Ammon's horn (tissue), 1 donor: ENCODE measurements around the gene THUMPD3.

Source experiments
- DNase-seq: peaks from one replicate; pipeline ENCODE4 v3.0.0-alpha.2; 2016; ENCODE audit warnings: low spot score

Gene THUMPD3

DNA sequence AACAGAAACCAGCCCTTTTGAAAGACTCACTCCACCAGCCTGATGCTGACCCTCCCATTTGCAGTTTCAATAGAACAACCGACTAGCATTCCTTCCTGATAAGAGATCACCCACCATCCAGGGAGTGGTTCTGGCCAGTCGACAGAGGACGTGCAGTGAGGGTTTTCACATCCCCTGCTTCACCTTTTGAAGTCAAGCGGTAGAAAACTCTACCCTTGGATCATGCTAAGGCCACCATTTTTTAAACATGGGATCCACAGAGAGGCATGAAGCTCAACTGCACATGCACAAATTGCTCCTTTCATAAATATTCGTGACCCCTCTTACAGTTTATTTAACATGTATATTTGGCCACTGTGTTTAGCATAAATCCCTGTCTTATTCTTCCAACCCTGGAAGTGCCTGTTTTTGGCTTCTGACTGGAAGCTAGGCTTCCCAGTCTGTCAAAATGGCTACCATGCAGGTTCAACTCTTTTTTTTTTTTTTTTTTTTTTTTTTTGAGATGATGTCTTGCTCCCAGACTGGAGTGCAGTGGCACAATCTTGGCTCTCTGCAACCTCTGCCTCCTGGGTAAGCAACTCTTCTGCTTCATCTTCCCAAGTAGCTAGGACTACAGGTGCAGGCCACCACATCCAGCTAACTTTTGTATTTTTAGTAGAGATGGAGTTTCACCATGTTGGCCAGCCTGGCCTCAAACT is 1.0 kb upstream of the THUMPD3 start:
- DNase-seq: no peak

DNA sequence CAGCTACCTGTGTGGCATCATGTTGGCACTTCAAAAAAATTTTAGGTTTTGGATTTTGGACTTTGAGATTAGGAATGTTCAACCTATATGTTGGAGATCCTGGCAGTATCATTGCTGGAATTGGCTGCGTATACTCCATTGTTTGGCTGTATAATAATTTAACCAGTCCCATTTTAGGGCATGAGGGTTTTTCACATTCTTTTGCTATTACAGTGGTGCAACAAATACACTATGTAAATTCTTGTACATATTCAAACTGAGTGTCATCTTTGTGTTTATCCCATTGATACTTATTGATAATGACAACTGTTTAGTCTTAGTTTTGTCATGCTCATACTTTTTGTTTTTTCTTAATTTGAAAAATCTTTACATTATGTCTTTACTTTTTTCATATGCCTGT is 6.7 kb downstream of the THUMPD3 start:
- no peak for DNase-seq

DNA sequence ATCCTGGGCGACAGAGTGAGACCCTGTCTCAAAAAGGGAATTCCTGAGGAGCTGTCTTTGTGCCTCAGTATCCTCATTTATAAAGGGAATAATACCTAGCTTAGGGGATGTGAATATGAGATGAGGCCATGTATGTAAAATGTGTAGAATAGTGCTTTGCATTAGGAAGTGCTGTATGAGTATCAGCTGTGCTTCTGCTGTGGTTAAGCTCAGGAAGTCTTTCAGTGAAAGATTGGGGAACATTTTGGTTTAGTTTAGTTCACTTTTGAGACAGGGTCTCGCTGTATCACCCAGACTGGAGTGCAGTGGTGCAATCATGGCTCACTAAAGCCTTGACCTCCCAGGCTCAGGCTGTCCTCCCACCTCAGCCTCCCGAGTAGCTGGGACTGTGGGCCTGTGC is 10.6 kb downstream of the THUMPD3 start:
- DNase-seq: no peak

DNA sequence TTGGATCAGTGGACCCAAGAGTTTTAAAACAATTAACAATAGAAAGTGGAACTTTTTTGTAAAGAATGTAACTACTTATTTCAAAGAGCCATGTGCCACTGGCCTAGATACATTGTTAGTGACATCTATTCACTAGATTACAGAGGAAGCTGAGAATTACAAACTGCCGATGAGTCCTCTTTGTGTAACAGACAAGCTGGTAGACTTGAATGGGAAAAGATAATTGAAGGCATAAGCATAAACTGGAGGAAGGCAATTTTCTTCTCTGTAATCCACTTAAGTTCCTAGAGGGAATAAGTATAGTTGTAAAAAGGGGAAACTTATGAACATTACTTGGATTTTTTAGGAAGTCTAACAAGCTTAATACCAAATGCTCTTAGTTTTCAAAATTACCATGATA is 15.1 kb downstream of the THUMPD3 start:
- DNase-seq: no peak

DNA sequence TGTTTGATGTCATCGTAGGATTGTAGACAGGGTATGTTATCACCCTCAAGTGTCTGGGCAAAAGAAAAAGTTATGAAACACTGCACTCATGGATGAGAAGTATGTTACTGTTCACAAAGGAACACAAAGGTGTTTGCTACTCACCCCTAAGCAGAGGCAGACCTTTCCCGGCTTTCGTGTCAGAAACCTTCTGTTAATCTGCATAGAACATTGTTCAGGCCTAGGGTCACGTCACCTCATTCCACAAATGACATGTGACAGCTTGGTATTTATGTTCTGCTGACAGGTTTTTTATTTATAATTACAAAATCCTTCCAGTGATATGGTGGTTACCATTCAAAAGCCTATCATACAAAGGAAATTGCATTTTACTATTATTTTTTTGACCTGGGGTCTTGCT is 16.5 kb downstream of the THUMPD3 start:
- no peak for DNase-seq

DNA sequence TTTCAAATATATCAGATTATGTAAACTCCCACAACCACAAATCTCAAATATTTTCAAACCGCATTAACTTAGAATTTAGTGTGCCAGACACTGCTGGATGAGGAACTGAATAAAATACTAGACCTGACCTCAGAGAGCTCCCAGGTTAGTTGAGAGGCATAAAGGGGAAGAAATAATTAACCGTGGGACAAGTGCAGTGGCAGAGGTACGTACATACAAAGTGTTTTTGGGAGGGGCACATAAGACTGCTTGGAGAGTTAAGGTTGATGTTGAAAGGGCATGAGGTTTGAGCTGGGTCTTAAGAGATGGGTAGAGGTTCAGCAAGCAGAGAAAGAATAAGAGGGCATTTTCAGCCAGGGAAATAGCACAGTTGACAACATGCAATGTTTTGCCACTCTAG is 17.2 kb downstream of the THUMPD3 start:
- no peak for DNase-seq

DNA sequence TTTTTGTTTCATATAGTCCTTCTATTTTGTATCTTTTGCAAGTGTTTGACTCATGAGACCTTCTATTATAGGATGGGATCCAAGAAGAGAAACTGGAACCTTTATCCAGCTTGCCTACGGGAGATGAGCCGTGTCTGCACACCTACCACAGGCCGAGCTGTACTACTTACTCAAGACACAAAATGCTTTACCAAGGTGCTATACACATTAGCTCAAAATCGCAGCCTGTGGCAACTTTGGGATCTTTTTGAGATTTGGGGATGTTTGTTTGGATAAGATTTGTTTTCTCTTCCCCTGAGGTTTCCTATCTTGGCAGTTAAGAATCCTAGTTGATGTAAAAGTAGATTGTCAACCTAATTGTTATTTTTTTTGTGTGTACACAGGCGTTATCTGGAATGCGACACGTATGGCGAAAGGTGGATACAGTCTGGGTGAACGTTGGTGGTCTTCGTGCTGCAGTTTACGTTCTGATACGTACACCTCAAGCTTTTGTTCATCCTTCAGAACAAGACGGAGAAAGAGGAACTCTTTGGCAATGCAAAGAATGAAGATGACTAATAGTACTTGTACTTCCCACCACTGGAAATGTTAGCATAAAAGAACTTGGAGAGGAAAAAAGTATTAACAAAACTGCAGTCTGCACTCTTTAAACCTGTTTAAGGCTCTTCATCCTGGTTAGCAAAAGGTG is 21.4 kb downstream of the THUMPD3 start:
- DNase-seq: no peak

DNA sequence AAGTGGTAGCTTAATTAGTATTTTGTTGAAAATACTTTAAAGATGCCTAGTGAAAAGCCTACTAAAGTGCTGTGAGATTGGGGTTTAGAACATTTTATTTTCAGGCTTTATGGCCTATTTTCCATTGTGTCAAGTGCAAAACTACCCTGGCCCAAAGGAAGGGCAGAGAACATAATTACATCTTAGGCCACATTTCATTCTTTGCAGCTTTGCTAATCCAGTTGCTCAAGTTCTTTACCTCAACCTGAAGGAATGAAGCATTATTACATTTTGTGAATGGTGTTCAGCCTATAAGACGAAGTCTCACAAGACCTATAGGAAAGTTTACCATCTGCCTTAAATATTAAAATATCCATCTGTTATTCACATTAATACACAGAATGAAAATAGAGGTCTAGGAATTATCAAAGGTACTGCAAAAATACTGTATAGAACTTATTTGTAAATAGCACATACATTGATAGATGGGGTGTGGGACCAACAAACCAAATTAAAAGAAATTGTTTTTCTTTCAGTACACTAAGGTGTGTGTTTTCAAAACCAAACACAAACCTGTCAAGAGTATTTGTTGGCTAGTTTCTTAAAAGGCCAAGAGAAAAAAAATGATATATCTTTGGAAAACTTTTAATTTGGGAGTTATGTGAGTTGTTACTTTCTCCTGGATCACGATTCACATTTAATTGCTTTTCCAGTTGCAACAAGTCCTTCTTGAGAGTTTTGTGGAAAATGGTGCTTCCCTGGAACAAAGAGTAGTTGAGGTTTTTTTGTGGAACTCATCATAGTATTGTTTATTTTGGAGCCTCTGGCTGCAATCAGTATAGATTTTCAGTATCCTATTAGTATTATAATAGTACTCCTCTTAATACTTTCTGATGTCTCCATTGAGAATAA is 22.6 kb downstream of the THUMPD3 start:
- no peak for DNase-seq

DNA sequence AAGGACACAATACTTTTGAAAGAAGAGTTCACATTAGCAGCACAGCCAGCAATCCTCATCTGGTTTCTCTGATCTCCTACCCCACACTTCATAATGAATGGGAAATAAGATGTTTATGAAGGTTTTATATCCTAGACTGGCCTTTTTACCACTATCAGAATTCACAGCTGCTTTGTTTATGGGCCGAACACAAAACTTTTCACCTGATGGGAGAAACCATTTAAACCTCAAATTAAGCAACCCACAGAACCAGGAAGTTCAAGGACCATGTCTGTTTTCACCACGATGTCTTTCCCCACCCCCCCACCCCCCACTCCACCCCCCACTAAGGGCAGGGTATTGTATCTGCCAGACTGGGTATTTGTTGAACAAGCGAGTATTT is 23.2 kb downstream of the THUMPD3 start:
- DNase-seq: no peak

DNA sequence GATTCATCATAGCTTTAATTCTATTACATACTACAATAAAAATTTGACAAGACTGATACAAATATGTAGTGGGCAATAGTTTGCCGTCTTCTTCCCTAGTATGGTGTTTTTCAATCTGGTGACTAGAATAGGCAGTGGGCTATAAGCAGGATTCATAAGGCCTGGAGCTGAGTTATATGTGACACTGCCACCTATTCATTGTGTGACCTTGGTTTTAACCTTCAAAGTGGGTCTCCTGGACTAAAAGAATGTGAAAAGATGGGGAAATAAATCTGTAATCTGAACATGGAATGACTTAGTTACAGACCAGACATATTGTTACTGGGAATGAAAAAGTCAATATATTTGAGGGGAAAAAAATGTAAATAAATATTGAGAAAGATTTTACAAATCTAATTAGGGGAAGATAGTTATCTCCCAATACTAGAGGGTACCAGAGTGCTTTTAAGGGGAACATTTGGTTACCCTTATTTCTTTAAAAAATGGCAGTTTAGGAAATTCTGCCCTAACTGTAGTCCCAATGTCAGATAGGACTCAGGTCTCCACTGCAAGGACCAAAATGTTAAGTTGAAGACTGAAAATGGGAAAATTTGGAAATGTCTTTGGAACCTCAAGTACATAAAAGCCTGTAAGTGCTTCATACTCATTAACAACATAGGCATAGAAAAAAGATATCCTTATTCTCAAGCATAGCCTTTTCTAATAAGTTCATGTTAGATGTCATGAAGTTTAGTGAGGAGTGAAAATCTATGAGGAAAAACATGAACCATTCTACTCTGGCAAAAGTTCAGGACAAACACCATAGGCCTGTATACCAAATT is 23.9 kb downstream of the THUMPD3 start:
- no peak for DNase-seq

DNA sequence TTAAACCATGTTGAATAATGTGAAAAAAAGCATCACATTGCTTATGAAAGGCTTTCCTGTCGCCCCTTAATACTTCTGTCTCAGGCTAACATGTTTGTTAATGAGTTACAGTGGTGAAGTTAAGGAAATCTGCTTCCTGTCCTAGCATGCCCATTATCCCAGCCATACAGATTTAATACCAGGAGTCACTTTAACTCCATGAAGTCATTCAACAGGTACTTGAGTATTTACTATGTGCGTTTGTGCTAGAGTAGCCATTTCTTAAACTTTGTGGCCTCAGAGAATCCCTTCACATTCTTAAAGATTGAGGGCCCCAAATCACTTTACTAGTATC is 24.4 kb downstream of the THUMPD3 start:
- no peak for DNase-seq

DNA sequence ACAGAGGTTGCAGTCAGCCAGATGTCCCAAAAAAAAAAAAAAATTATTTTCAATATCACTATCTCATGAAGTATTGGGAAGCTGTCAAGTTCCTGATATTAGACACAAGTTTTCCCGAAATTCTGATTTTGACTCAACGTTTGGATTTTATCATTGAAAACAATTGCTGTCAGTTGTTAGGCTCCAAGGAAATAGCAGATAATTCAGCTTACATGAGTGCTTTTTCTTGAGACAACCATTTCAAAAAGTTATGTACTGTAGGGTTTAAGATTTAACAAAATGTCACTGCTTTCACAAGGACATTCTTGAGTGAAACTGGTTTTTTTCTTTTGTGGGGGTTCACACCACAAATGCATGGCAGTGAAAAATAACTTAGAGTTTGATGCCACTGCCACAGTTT is 25.3 kb downstream of the THUMPD3 start:
- DNase-seq: no peak

DNA sequence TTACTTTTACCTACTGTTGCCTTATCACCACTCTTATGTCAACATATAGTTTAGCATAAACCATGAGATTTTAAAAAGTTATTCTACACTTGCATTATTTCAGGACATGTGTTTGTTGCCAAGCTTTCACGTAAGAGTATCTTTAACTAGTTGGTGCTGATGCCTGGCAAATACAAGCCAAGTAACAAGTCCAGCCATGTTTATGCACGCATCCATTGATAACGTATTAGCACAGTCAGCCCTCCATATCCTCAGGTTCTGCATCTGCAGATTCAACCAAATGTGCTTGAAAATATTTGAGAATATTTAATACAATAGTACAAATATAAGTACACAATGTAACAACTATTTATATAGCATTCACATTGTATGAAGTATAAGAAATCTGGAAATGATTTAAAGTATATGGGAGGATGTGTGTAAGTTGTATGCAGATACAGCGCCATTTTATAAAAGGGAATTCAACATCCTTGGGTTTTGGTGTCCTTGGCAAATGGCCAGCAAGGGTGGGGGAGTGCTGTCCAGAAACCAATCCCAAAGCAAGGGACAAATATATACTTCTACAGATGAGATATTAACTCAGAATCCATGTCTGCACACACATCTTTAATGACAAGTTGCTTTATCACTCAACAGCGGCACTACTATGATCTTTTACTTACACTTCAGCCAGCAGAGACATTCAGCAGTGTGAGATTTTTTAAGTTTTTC is 25.9 kb downstream of the THUMPD3 start:
- no peak for DNase-seq

DNA sequence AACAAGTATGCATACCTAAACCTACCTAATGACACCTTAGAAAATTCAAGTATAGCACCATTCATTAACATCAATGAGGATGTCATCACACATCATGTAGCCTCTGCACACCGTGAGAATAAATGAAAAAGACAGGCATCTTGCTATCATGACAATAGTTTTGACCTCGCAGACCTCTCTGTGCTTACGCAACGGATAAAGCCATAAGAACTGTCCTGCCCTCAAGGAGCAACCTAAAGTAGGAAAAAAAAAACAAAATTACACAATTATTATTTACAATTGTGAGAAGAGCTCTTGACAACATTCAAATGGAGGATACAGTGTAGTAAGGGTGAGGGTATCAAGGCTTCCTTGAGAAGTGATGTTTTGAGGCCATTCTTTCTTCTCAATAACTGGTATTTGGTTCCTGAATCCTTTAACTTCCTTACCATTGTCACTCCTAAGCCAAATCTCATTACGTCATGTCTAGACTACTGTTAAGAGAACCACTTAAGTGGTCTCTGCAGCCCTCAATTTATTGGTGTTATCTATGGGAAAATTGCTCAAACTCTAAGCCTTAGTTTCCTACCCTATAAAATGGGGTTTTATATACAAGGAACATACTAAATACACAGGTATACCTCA is 27.5 kb downstream of the THUMPD3 start:
- no peak for DNase-seq

DNA sequence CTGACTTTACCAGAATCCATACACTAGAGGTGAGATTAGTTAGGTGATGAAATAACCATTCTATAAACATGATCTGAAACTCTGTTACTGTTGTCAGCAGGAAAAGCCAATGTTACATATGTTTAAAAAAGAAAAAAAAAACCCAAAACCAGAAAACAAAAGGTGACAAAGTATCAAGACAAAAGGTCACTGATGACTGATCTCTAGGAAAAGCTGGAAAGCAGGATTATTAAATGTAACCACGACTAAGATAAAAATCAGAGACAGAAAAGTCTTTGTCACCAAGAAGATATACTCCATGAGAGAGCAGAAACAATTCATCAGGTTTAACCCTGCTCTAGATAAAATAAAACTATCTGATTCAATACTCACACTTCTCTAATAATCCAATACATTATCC is 29.2 kb downstream of the THUMPD3 start:
- no peak for DNase-seq

DNA sequence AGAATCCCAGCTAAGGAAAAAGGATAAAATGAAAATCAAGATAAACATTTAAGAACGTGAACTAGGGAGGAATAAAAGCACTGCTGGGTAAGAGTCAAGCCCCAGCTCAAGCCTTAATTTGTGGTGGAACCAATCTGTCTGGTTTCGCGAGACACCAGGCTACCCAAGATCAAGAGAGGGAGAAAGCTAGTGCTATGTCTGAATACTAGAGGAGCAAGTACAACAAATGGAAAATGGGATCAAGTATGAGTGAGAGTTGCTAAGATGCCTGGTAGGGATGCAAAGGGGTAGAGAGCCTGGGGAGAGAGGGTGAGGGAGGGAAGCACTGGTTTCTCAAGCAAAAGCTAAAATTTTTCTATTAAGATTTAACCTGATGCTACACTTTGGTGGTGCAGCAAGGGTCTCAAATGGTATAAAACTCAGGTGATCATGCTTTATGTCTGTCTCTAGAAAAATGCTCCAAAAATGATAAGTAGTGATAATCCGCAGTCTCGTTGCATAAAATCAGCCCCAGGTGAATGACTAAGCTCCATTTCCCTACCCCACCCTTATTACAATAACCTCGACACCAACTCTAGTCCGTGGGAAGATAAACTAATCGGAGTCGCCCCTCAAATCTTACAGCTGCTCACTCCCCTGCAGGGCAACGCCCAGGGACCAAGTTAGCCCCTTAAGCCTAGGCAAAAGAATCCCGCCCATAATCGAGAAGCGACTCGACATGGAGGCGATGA is 32.9 kb downstream of the THUMPD3 start:
- DNase-seq: no peak

DNA sequence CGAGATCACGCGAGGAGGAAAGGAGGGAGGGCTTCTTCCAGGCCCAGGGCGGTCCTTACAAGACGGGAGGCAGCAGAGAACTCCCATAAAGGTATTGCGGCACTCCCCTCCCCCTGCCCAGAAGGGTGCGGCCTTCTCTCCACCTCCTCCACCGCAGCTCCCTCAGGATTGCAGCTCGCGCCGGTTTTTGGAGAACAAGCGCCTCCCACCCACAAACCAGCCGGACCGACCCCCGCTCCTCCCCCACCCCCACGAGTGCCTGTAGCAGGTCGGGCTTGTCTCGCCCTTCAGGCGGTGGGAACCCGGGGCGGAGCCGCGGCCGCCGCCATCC is 33.4 kb downstream of the THUMPD3 start:
- DNase-seq: peak; percentile 74

DNA sequence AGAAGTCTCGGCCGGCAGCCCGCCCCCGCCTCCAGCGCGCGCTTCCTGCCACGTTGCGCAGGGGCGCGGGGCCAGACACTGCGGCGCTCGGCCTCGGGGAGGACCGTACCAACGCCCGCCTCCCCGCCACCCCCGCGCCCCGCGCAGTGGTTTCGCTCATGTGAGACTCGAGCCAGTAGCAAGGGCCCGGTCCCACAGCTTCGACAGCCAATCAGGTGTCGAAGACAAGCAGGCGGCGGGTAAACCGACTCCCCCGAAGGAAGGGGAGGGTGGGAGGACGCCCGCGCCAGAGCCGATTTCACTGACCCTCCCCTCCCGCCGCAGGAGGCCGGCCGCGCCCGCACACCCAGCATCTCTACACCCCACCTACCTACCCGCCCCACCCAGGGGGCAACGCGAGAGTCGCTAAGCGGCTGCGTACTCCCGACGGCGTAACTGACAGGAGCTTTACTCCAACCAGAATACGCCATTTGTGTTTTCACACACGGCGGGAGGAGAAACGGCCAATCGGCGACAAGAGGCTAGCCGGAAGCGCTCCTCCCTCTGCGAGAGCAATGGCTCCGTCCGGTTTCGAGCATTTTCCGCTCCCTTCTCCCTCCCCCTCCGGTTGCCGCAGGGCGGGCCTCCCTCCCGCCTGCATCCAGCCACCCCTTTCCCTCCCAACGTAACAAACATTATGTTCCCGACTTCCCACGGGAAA is 33.9 kb downstream of the THUMPD3 start:
- DNase-seq: peak; percentile 98

DNA sequence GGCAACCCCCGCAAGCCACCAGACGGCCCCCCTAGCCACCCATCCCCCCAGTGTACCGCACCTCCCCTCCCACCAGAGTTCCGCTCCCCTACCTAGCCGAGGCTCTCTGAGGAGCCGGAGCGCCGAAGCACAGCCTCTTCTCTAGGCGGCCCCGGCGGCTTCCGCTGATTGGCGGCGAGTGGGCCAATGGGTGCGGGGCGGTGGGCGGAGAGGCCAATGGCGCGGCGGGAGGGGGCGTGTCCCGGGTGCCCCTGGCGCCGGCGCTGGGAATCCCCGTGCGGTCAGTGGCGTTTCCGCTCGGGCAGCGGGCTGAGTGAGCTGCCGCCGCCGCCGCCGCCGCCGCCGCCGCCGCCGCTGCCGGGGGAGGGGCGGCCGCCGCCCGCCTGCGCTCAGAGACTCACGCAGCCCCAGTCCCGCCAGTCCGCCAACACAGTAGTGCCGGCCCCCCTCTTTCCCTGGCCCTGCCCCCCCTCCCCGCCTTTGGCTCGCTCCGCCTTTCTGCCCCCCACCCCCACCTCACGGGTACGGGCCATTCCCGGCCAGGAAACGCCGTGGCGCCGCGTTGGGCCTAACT is 34.6 kb downstream of the THUMPD3 start, which contains the start of gene SETD5:
TSS of gene SETD5 (plus strand) at position 284 of the 574 bp plus-strand sequence. CDS start 31,324 bp downstream, outside the sequence.
- peak; percentile 96 for DNase-seq
